Cardiac fibroblast (primary cell): ENCODE data around the gene XIRP2.
A peak's percentile ranks its signal among the peaks of the same experiment; 100 is the strongest.

ENCODE experiments used
- DNase-seq, 2 donors: peaks; one replicate each; pipeline versions ENCODE4 v3.0.0 to v3.0.0-alpha.2; 2010; ENCODE audit warnings: low read depth in 2 of 2
- H3K4me3 ChIP-seq, 2 donors: replicated peaks in 1 of 2; 1 replicate in 1 of 2; 2 replicates in 1 of 2; pipeline ENCODE4 v1.5.1; 2011; ENCODE audit warnings: low read depth in 2 of 2, low read length in 2 of 2, mild to moderate bottlenecking in 2 of 2, moderate library complexity in 1 of 2
- TF ChIP-seq, protein P1 (sequence below): IDR thresholded peaks from one replicate; pipeline ENCODE4 v1.5.1; 2011; ENCODE audit warnings: low read depth, mild to moderate bottlenecking, low read length, inconsistent platforms

Gene XIRP2

DNA sequence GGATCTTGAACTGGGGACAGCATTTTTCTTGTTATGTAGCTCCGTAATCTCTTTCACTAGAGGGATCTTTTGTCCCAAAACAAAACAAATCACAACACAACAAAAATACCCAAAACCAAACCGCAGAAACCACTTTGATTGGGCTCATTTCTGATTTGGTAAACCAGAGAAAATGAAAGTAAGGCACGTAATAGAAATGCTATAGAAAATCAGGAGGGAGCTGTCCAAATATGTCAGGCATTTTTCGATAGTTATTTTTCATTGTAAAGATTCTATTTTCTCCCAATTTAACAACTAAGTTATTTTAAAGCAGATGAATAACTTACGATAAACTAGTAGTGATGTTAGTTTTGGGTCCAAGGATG lies 406.5 kb downstream of the XIRP2 start:
- DNase-seq, result peak; percentile 5 to 52
- TF ChIP-seq, protein P1, sequence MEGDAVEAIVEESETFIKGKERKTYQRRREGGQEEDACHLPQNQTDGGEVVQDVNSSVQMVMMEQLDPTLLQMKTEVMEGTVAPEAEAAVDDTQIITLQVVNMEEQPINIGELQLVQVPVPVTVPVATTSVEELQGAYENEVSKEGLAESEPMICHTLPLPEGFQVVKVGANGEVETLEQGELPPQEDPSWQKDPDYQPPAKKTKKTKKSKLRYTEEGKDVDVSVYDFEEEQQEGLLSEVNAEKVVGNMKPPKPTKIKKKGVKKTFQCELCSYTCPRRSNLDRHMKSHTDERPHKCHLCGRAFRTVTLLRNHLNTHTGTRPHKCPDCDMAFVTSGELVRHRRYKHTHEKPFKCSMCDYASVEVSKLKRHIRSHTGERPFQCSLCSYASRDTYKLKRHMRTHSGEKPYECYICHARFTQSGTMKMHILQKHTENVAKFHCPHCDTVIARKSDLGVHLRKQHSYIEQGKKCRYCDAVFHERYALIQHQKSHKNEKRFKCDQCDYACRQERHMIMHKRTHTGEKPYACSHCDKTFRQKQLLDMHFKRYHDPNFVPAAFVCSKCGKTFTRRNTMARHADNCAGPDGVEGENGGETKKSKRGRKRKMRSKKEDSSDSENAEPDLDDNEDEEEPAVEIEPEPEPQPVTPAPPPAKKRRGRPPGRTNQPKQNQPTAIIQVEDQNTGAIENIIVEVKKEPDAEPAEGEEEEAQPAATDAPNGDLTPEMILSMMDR, result no peak
- peak overlapping the region; percentile 14 to 56 for H3K4me3 ChIP-seq

DNA sequence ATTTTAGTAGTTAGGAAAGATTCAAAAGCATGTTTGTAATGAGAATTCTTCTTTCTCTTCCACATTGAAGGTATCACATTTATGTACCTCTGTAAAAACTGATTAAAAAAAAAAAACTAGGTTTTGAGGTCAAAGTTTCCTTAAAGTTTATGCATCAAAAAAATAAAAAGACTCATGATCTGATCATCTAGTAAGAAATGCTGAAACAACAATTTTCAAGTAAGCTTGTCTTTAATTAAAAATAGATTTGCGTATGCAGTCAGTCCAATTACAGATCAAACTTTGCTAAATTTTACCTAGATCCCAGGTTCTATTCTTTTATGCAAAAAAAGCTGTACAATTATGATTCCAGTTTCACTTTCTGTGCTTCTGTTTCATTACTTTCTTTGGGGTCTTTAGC lies 409.0 kb downstream of the XIRP2 start:
- DNase-seq, result no peak
- TF ChIP-seq, protein P1, result no peak
- no peak overlapping the region for H3K4me3 ChIP-seq

DNA sequence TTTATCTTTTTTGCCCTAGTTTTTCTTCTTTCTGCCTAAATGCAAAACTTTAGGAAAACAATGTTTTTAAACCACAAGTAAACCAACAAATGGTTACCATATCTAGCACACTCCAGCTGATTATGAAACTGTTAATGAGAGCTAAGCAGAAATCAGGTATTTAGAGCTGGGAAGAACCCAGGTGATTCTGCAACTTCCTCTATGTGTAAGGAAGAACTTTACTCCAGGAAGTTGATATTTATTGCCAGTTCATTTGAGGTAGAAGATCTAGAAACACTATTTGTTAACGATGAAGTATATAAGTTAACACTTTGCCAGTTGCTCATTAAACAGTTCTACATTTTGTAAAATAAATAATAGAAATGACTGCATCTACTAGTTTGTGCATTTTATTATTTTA lies 409.7 kb downstream of the XIRP2 start:
- TF ChIP-seq, protein P1, result no peak
- no peak for DNase-seq
- no peak overlapping the region for H3K4me3 ChIP-seq
